Thoracic aorta (tissue), 2 donors: ENCODE data around the gene TGFB2. TPM values are rescaled to one million over a fixed set of nuclear protein-coding genes. Genes with fewer than 3 reads are reported as not detected.
A peak's percentile ranks its signal among the peaks of the same experiment; 100 is the strongest.

ENCODE experiments used
- ATAC-seq: fragments of 150-250 bp; one replicate; pipeline ENCODE4 v1.8.0; 2017; ENCODE audit warnings: low read depth; ENCODE audit not compliant: insufficient number of reproducible peaks, low FRiP score
- DNase-seq: peaks from one replicate; pipeline ENCODE4 v3.0.0-alpha.2; 2020; ENCODE audit warnings: low spot score
- H3K27ac ChIP-seq, 2 donors: fragments of 200-600 bp; sonication (generic); 1 replicate in 1 of 2; 2 replicates in 1 of 2; pipeline ENCODE4 v1.5.1; 2016; ENCODE audit warnings: mild to moderate bottlenecking in 2 of 2, moderate library complexity in 2 of 2
- H3K27me3 ChIP-seq: fragments of 200-600 bp; sonication (generic); replicated peaks from 2 replicates; pipeline ENCODE4 v1.6.0; 2016; ENCODE audit warnings: mild to moderate bottlenecking; ENCODE audit not compliant: insufficient read depth
- H3K36me3 ChIP-seq: fragments of 200-600 bp; sonication (generic); one replicate; pipeline ENCODE4 v1.5.1; 2016
- H3K4me1 ChIP-seq, 2 donors: fragments of 200-600 bp; sonication (generic); 1 replicate in 1 of 2; 2 replicates in 1 of 2; pipeline versions ENCODE4 v1.5.1 to v1.6.0; 2016; ENCODE audit warnings: low read depth in 2 of 2, mild to moderate bottlenecking in 1 of 2; ENCODE audit not compliant: control insufficient read depth in 1 of 2
- H3K4me3 ChIP-seq: fragments of 200-600 bp; sonication (generic); 2 replicates; pipeline ENCODE4 v1.5.1; 2016; ENCODE audit warnings: mild to moderate bottlenecking
- H3K9me3 ChIP-seq: fragments of 200-600 bp; sonication (generic); 2 replicates; pipeline ENCODE4 v1.5.1; 2016
- CTCF ChIP-seq: fragments of 200-600 bp; sonication (generic); IDR thresholded peaks from one replicate; pipeline ENCODE4 v1.5.1; 2019; ENCODE audit warnings: antibody characterized with exemption
- total RNA-seq, 2 donors: library from RNA; depleted of rRNA; stranded (reverse); fragments of >200 nt; gene quantifications; one replicate each; pipeline versions ENCODE4 v1.1.0 to v1.2.3, GENCODE V29; 2016

Gene TGFB2
- total RNA-seq, 2 donors from 2014 or later, result 9.1 to 9.2 TPM

- no peak overlapping the region for H3K4me3 ChIP-seq
- H3K9me3 ChIP-seq, result no peaks in the 10 kb centered on the region
- no peaks in the 10 kb centered on the region for H3K27me3 ChIP-seq
- peaks cover 0 to 24% of the 10 kb centered on the region in 2 donors for H3K4me1 ChIP-seq
- DNase-seq (no peak), ATAC-seq (no peak)
- no peaks in the 10 kb centered on the region for H3K36me3 ChIP-seq
- no peak for TF ChIP-seq CTCF
- no peak overlapping the region for H3K27ac ChIP-seq
These were observed 106.3 kb downstream of the TGFB2 start for GRCh38 chr1:218451415-218451814.

- no peaks in the 10 kb centered on the region for H3K27me3 ChIP-seq
- no peaks in the 10 kb centered on the region for H3K9me3 ChIP-seq
- TF ChIP-seq CTCF, result no peak
- H3K4me3 ChIP-seq, result no peak overlapping the region
- H3K36me3 ChIP-seq, result no peaks in the 10 kb centered on the region
- H3K4me1 ChIP-seq, result peaks cover 9 to 23% of the 10 kb centered on the region in 2 donors
- no peak overlapping the region for H3K27ac ChIP-seq
- ATAC-seq (no peak), DNase-seq (no peak)
These were observed 109.7 kb downstream of the TGFB2 start for GRCh38 chr1:218454700-218455282.

GRCh38 chr1:218456444-218456843 is 111.3 kb downstream of the TGFB2 start:
- H3K4me3 ChIP-seq, result no peak overlapping the region
- peaks cover 22 to 40% of the 10 kb centered on the region in 2 donors for H3K4me1 ChIP-seq
- H3K36me3 ChIP-seq, result no peaks in the 10 kb centered on the region
- H3K27ac ChIP-seq, result no peak overlapping the region
- ATAC-seq, result no peak
- H3K9me3 ChIP-seq, result no peaks in the 10 kb centered on the region
- H3K27me3 ChIP-seq, result no peaks in the 10 kb centered on the region
- TF ChIP-seq CTCF, result no peak
- no peak for DNase-seq

GRCh38 chr1:218459450-218459849 is 114.3 kb downstream of the TGFB2 start:
- DNase-seq, result no peak
- no peak for TF ChIP-seq CTCF

GRCh38 chr1:218459878-218460711 is 115.0 kb downstream of the TGFB2 start:
- peaks cover 37 to 52% of the 10 kb centered on the region in 2 donors for H3K4me1 ChIP-seq
- no peak for TF ChIP-seq CTCF
- ATAC-seq (peak; percentile 84), DNase-seq (peak; percentile 15)
- no peaks in the 10 kb centered on the region for H3K36me3 ChIP-seq
- H3K27me3 ChIP-seq, result no peaks in the 10 kb centered on the region
- peak overlapping the region; percentile 83 to 89 for H3K27ac ChIP-seq
- peak overlapping the region; percentile 49 for H3K4me3 ChIP-seq
- no peaks in the 10 kb centered on the region for H3K9me3 ChIP-seq

More at GRCh38 chr1:218459450-218459849, 114.3 kb downstream of the TGFB2 start:
- no peaks in the 10 kb centered on the region for H3K9me3 ChIP-seq
- peak overlapping the region; percentile 83 to 89 for H3K27ac ChIP-seq
- H3K4me3 ChIP-seq, result peak overlapping the region; percentile 49
- ATAC-seq, result peak; percentile 45
- no peaks in the 10 kb centered on the region for H3K36me3 ChIP-seq
- H3K27me3 ChIP-seq, result no peaks in the 10 kb centered on the region
- peaks cover 37 to 52% of the 10 kb centered on the region in 2 donors for H3K4me1 ChIP-seq
